ENCODE results near the gene TBCD.
"Not testable (repeated sequence)": the region's sequence is repeated elsewhere in the genome, so short reads cannot be mapped to it uniquely, and the experiment has no call there.

Gene TBCD

DNA sequence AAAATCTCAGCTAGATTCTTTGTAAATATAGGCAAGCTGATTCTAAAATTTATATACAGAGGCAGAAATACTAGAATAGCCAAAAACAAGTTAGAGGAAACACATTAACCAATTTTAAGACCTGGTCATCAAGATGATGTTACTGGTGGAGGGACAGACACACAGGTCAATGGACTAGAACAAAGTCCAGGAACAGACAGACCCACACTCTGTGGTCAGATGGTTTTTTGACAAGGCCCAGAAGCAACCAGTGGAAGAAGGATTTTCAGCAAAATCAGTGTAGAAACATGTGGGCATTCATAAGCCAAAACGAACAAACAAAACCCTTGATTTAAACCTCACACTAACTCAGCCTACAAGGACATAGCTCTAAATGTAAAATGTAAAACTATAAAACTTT is 227.9 kb downstream of the TBCD start:
- DNase-seq, result no peak

GRCh38 chr17:82980632-82981031 is 228.8 kb downstream of the TBCD start:
- DNase-seq, result no peak

DNA sequence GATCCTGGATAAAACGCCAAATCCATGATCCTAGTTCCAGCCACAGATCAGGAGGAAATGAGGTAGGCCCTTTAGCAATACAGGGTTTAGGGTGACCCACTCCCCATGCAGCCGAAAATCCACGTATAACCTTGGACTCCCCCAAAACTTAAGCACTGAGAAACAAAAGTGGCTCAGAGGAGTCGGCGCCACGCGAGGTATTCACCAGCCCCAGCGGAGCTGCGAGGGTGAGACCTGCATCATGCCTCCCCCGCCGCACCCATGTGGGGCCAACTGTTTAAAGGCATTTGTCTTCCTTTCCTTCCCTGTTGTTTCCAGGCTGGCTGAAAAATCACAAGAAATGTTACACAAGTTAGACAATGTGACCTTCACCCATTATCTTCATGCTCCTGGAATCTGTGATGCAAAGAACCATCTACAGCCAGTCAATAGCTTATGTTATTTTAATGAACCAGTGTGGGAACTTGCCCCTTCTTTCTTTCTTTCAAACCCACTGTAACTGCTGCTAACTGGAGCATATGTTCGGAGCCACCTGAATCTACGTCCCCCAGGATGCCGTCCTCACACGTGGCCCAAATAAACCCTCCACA is 229.4 kb downstream of the TBCD start:
- no peak for DNase-seq

DNA sequence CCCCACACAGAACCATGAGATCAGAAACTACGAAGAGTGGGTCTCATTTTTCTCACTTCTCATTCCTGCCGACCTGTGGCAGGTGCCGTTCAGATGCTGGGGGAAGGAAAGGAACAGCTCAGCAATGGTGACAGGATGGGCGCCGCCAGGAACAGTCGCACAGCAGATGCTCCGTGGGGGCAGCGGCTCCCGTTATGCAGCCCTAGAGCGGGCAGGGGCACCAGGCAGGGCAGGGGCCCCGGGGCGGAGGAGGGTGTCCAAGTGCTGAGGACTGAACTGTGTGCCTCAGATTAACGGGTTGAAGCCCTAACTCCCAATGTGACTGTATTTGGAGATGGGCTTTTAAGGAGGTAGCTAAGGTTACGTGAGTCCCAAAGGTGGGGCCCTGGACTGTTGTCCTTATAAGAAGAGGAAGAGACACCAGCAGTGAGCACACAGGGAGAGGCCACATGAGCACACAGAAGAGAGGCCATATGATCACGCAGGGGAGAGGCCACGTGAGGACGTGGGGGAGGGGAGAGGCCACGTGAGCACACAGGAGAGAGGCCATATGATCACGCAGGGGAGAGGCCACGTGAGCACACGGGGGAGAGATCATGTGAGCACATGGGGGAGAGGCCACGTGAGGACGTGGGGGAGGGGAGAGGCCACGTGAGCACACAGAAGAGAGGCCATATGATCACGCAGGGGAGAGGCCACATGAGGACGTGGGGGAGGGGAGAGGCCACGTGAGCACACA is 231.8 kb downstream of the TBCD start:
- DNase-seq, result no peak

DNA sequence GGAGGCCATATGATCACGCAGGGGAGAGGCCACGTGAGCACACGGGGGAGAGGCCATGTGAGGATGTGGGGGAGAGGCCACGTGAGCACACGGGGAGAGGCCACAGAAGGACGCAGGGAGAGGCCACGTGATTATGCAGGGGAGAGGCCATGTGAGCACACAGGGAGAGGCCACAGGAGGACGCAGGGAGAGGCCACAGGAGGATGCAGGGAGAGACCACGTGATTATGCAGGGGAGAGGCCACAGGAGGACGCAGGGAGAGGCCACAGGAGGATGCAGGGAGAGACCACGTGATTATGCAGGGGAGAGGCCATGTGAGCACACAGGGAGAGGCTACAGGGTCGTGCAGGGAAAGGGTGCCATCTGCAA is 232.4 kb downstream of the TBCD start:
- DNase-seq, result not testable (repeated sequence)

DNA sequence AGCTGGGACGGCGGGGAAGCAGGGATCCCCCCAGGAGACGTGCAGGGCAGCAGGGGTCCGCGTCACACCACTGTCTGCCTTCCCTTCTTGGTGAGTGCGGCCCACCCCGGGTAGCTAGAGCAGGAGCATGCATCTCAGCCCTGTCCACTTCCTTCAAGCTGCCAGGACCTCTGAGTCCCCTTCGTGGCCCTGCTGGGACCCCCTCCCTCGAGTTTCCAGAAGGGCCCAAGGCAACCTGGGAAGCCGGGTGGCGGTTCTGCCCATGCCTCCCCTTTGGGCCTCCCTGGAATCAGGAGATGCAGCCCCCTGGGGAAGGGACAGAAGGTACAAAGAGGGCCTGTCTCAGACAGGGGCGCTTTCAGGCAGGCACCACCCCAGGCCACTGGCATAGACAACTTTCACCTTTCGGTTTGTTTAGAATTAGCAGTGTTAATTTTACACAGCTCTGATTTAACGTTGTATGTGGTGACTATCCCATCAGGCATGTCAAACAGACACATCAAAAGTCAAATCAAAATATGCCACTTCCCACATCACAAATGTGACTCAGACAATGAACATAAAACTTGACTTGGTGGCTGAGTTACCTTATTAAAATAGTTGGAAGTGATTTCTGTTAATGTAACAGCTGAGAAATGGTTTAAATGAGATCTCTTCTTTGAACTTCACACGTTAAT is 233.0 kb downstream of the TBCD start:
- no peak for DNase-seq

DNA sequence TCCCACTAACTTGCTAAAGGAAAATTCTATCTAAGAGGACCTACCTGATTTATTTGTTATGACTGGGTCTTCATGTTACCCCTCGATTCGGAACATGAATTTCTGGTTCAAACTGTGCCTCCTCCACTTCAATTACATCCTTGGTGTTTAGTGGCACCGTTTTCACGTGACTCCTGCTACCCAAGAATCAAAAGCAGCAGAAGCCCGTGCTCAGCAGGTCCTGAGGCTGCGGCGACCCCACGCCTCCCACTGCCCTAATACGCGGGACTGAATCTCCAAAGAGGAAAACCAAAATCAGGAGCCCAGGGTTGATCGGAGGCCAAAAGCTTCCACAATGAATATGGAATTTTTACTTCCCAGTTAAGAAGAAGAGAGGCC is 233.6 kb downstream of the TBCD start:
- DNase-seq, result no peak

DNA sequence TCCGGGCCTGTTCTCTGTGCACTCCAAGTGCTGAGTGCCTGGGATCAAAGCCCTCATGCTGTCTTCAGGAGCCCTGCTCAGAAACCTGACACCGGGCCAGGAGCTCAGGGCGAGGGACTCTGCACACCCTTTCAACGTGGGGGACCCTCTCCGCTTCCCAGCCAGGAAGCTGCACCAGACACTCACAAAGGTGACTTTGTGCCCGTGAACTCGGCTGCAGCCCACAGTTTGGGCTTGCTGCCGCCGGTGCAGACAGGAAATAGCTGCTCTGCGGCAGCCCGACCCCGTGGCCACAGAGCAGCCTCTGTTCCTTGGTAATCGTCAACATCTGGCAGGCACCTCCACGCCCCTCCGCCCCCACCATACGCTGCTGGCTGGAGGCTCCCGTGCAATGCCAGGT is 234.1 kb downstream of the TBCD start:
- no peak for DNase-seq

DNA sequence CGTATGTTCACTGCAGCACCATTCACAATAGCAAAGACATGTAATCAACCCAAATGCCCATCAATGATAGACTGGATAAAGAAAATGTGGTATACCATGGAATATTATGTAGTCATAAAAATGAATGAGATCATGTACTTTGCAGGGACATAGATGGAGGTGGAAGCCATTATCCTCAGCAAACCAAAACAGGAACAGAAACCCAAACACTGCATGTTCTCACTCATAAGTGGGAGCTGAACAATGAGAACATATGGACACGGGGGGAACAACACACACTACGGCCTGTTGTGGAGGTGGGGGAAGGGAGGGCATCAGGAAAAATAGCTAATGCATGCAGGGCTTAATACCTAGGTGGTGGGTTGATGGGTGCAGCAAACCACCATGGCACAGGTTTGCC is 237.2 kb downstream of the TBCD start:
- not testable (repeated sequence) for DNase-seq

DNA sequence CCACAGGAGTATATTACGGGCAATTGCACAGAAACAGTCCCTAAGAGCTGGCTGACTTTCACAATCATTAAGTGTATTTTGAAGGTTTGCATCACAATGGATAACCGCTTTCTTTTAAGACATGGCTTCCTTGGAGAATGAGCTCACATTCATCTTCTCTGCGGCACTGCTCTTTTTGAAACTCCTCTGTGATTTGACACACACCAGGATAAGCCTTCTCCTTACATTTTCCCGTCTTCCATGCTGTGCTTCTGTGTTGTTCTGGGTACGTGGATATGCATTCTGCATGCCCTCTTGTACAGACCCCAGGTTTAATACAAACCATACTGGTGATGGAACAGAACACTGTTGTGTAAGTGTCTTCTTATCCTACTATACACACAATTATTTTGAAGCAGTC is 238.0 kb downstream of the TBCD start:
- DNase-seq, result no peak

DNA sequence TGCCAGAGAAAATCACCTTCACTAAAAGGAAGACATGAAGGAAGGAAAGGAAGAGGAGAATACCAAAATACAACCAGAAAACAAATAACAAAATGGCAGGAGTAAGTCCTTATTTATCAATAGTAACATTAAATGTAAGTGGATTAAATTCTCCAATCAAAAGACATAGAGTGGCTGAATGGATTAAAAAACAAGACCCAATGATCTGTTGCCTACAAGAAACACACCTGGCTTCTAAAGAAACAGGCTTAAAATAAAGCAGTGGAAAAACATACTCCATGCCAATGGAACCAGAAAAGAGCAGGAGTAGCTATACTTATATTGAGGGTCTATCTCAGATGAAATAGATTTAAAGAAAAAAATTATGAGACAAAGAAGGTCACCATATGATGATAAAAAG is 241.1 kb downstream of the TBCD start:
- no peak for DNase-seq

Measured in cortex of kidney (tissue), 1 donor.